Breast epithelium (tissue), 4 donors: ENCODE results near the gene ANKS1A. TPM values are rescaled to one million over a fixed set of nuclear protein-coding genes. Genes with fewer than 3 reads are reported as not detected.
A peak's percentile ranks its signal among the peaks of the same experiment; 100 is the strongest.

Experiments used
- DNase-seq, 2 donors: peaks; one replicate each; pipeline ENCODE4 v3.0.0-alpha.2; 2019; ENCODE audit warnings: low spot score in 2 of 2
- H3K27ac ChIP-seq, 2 donors: fragments of 200-600 bp; sonication (generic) in 1 of 2; one replicate each; pipeline ENCODE4 v1.5.1; 2016 to 2019; ENCODE audit warnings: mild to moderate bottlenecking in 1 of 2
- H3K27me3 ChIP-seq, 2 donors: fragments of 200-600 bp; sonication (generic) in 1 of 2; one replicate each; pipeline versions ENCODE4 v1.5.1 to v1.6.0; 2017 to 2019; ENCODE audit warnings: control low read depth in 1 of 2, mild to moderate bottlenecking in 1 of 2
- H3K36me3 ChIP-seq: fragments of 200-600 bp; one replicate; pipeline ENCODE4 v1.5.1; 2019
- H3K4me1 ChIP-seq, 2 donors: fragments of 200-600 bp; sonication (generic); one replicate each; pipeline ENCODE4 v1.5.1; 2016 to 2019; ENCODE audit warnings: control low read depth in 1 of 2
- H3K4me3 ChIP-seq, 3 donors: fragments of 200-600 bp; sonication (generic); 1 replicate in 2 of 3; 2 replicates in 1 of 3; pipeline ENCODE4 v1.5.1; 2016 to 2019; ENCODE audit warnings: mild to moderate bottlenecking in 3 of 3, moderate library complexity in 2 of 3
- H3K9me3 ChIP-seq, 2 donors: fragments of 200-600 bp; sonication (generic) in 1 of 2; one replicate each; pipeline ENCODE4 v1.5.1; 2016 to 2019; ENCODE audit warnings: control low read depth in 1 of 2
- POLR2A ChIP-seq: fragments of 450-650 bp; IDR thresholded peaks from one replicate; pipeline ENCODE4 v1.6.1; 2016; ENCODE audit warnings: antibody characterized with exemption, mild to moderate bottlenecking, moderate library complexity
- POLR2AphosphoS5 ChIP-seq, 3 donors: sonication (generic); formaldehyde crosslinking; IDR thresholded peaks; one replicate each; pipeline ENCODE4 v1.6.1; 2017; ENCODE audit warnings: antibody characterized with exemption in 3 of 3
- intact Hi-C: fragments of 100-400 bp; cut with DNase I; formaldehyde crosslinking; loops from one replicate; pipeline ENCODE4 v1.15.1; 2023; ENCODE audit warnings: low total_unique reads
- total RNA-seq, 3 donors: library from RNA; depleted of rRNA; stranded (reverse); fragments of >200 nt; gene quantifications; one replicate each; pipeline ENCODE4 v1.1.0, GENCODE V29; 2016
- TF ChIP-seq, protein P1 (sequence below), 3 donors: fragments of 450-650 bp; IDR thresholded peaks; one replicate each; pipeline ENCODE4 v1.5.1; 2016 to 2017; ENCODE audit warnings: antibody characterized with exemption in 3 of 3, mild to moderate bottlenecking in 3 of 3, moderate library complexity in 3 of 3

ANKS1A gene
- total RNA-seq, 3 donors from 2014 or later = 18.2 to 26.5 (median 23.4) TPM

DNA sequence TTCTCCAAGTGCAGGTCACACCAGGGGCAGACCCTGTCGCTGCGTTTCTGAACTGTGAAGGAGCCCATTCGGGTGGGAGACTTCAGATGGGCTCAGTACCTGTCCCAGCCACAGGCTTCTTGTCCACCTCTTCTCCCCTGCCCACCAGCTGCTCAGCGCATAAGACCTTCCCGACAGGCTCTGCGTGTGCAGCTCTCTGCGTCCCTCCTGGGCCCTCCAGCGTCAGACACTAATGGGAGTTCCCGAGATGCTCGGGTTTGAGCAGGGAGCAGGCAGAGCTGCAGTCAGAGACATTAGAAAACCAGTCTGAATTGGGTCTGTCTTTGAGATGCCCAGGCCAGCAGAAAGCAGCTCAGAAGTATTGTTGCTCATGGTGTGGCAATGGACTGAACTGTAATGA, 201.7 kb downstream of the ANKS1A start:
- no peak for DNase-seq
- no peaks in the 10 kb centered on the region for H3K36me3 ChIP-seq
- intact Hi-C loops = no loop called here
- H3K27ac ChIP-seq = peak overlapping the region; percentile 72 to 86
- H3K27me3 ChIP-seq = no peaks in the 10 kb centered on the region
- no peaks in the 10 kb centered on the region for H3K9me3 ChIP-seq
- TF ChIP-seq POLR2AphosphoS5 (IDR thresholded peaks at IDR 0.05) = no peak
- TF ChIP-seq POLR2A = no peak
- TF ChIP-seq, protein P1, sequence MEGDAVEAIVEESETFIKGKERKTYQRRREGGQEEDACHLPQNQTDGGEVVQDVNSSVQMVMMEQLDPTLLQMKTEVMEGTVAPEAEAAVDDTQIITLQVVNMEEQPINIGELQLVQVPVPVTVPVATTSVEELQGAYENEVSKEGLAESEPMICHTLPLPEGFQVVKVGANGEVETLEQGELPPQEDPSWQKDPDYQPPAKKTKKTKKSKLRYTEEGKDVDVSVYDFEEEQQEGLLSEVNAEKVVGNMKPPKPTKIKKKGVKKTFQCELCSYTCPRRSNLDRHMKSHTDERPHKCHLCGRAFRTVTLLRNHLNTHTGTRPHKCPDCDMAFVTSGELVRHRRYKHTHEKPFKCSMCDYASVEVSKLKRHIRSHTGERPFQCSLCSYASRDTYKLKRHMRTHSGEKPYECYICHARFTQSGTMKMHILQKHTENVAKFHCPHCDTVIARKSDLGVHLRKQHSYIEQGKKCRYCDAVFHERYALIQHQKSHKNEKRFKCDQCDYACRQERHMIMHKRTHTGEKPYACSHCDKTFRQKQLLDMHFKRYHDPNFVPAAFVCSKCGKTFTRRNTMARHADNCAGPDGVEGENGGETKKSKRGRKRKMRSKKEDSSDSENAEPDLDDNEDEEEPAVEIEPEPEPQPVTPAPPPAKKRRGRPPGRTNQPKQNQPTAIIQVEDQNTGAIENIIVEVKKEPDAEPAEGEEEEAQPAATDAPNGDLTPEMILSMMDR (IDR thresholded peaks at IDR 0.05) = no peak
- H3K4me1 ChIP-seq = peaks cover 0 to 4% of the 10 kb centered on the region in 2 donors
- no peak overlapping the region for H3K4me3 ChIP-seq

DNA sequence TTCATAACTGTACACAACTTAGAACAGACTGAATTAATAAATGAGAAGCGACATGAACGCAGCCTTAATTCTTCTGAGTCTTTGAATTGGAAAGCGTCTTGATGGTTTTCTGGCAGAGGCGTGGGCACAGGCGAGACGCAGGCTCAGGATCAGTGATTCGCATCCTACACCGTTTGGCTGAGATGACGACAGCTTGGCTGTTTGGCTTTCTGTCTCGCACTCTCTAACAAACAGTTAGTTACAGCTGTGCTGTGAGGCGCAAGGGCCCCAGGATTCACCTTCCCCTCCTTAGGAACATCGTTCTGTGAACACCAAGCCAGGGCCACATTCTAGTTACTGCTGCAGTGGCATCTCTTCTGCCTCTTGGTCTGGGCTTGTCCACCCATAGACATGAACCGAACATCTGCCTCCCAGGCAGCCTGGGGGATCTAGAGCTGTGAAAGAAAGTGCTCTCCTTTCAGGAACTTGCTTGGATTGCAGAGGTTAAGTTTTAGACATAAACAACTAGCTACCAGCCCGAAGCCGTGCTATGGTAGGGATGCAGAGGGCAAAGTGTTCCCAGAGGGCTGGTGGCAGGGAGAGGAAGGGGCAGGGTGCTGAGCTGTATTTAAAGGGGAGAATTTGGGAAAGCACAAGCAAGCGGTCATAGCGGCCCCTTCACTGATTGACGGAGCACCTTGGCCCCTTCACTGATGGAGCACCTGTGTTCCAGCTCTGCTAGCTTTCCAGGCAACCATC, 202.5 kb downstream of the ANKS1A start:
- Histone ChIP-seq H3K9me3 (no peaks in the 10 kb centered on the region), H3K4me3 (no peak overlapping the region), H3K27ac (peak overlapping the region; percentile 72 to 86), H3K36me3 (no peaks in the 10 kb centered on the region), H3K27me3 (no peaks in the 10 kb centered on the region), H3K4me1 (peaks cover 0 to 4% of the 10 kb centered on the region in 2 donors)
- TF ChIP-seq POLR2AphosphoS5 (IDR thresholded peaks at IDR 0.05) = no peak
- no peak for TF ChIP-seq POLR2A
- TF ChIP-seq, protein P1 (IDR thresholded peaks at IDR 0.05) = no peak
- DNase-seq = no peak
- intact Hi-C loops = no loop called here

DNA sequence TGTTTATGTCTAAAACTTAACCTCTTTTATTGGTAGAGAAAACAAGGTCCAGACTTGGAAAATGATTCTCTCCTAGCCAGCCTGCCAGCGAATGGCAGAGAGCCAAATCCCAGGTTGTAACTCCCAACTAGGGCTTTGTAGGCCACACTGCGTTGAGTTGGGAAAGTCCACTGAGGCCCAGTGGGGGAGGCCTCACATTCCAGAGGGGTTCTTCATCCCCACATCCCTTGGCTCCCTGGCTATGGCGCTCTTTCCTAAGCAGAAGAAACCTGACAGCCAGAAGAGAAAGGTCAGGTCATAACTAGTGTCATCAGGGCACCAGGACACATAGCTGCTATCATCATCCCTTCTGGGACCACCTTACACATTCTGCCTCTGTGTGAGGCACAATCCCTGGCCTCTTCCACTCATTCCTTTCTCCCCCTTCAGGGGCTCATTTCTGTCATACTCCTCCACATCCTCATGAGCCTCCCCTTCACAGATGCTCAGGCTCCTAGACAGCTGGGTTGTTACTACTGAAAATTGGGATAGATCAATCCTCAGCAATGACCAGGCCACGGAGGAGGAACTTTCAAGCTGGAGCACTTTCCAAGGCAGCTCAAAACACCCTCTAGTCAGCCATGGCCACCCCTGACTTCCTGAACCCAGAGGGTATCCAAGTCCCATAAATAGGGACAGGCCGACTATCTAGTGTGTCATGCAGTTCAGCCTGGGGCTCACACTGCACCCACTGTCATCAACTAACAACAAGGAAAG, 203.5 kb downstream of the ANKS1A start:
- no peak overlapping the region for H3K4me3 ChIP-seq
- intact Hi-C loops = no loop called here
- peak overlapping the region; percentile 72 to 86 for H3K27ac ChIP-seq
- H3K27me3 ChIP-seq = no peaks in the 10 kb centered on the region
- H3K4me1 ChIP-seq = peaks cover 0 to 4% of the 10 kb centered on the region in 2 donors
- DNase-seq = no peak
- TF ChIP-seq POLR2A = no peak
- TF ChIP-seq, protein P1 (IDR thresholded peaks at IDR 0.05) = no peak
- TF ChIP-seq POLR2AphosphoS5 (IDR thresholded peaks at IDR 0.05) = no peak
- H3K9me3 ChIP-seq = no peaks in the 10 kb centered on the region
- H3K36me3 ChIP-seq = no peaks in the 10 kb centered on the region

DNA sequence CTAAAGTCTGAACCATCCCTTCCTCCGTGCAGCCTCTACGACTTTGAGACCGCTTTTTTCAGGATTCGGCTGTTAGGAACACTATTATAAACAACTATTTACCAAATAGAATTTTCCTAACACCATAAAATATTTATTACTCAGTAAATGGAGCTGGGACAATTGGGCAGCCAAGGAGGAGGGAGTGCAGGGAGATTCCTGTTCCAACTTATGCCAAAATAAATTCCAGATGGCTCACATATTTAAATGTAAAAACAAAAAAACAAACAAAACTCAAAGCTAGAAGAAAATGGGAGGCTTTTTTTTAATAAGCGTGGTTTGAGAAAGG, 204.0 kb downstream of the ANKS1A start:
- H3K27me3 ChIP-seq = no peaks in the 10 kb centered on the region
- no peaks in the 10 kb centered on the region for H3K36me3 ChIP-seq
- no peaks in the 10 kb centered on the region for H3K9me3 ChIP-seq
- TF ChIP-seq POLR2AphosphoS5 (IDR thresholded peaks at IDR 0.05) (no peak), POLR2A (no peak)
- TF ChIP-seq, protein P1 (IDR thresholded peaks at IDR 0.05) = no peak
- H3K4me3 ChIP-seq = no peak overlapping the region
- H3K4me1 ChIP-seq = peaks cover 0 to 2% of the 10 kb centered on the region in 2 donors
- peak overlapping the region; percentile 72 to 86 for H3K27ac ChIP-seq
- intact Hi-C loops = no loop called here
- DNase-seq = no peak

DNA sequence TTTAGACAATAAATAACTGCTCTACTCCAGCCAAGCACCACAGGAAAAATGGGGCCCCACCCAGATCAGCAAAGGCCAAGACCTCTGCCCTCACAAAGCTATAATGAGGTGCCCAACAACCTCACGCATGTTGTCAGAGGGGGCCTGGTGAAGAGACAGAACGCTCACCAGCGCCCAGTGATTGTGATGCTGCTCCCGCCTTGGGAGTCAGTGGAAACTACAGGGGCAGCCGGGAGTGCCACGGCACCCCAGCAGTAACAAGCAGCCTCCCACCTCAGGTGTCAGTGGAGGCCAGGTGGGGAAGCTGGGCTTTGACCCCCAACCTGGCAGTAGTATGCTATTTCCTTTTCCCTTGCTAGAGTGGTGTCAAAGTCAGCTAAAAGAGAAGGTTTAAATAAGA, 204.7 kb downstream of the ANKS1A start:
- Histone ChIP-seq H3K4me1 (no peaks in the 10 kb centered on the region), H3K27ac (no peak overlapping the region)
- intact Hi-C loops = no loop called here

More for the DNA sequence above, 204.7 kb downstream of the ANKS1A start:
- no peak for DNase-seq
- TF ChIP-seq POLR2AphosphoS5 (IDR thresholded peaks at IDR 0.05) (no peak), POLR2A (no peak)
- TF ChIP-seq, protein P1 (IDR thresholded peaks at IDR 0.05) = no peak
- Histone ChIP-seq H3K4me3 (no peak overlapping the region), H3K36me3 (no peaks in the 10 kb centered on the region), H3K9me3 (no peaks in the 10 kb centered on the region), H3K27me3 (no peaks in the 10 kb centered on the region)
